ENCODE data around the gene ELMOD3.
"Not testable (repeated sequence)": the region's sequence is repeated elsewhere in the genome, so short reads cannot be mapped to it uniquely, and the experiment has no call there.

Gene ELMOD3

GRCh38 chr2:85324639-85325465 lies 29.7 kb upstream of the ELMOD3 start:
- Mint-ChIP-seq H3K4me1 (ENCODE audit: low read depth) (peaks cover 67% of the 10 kb centered on the region), H3K27me3 (no peaks in the 10 kb centered on the region), H3K27ac (peak overlapping the region; percentile 100), H3K36me3 (peaks cover 33% of the 10 kb centered on the region), H3K9me3 (ENCODE audit: low read depth) (no peaks in the 10 kb centered on the region), H3K4me3 (peak overlapping the region; percentile 99)

DNA sequence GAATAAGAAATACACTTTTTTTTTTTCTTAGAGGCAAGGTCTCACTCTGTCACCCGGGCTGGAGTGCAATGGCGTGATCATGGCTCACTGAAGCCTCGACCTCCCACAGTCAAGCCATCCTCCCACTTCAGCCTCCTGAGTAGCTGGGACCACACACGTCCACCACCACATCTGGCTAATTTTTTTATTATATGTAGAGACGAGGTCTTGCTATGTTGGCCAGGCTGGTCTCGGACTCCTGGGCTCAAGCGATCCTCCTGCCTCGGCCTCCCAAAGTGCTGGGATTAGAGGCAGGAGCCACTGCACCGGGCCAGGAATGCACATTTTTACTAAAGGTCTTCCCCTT lies 29.1 kb upstream of the ELMOD3 start:
- Mint-ChIP-seq H3K4me3 (peak overlapping the region; percentile 99), H3K27ac (peak overlapping the region; percentile 100), H3K27me3 (no peaks in the 10 kb centered on the region), H3K4me1 (ENCODE audit: low read depth) (peaks cover 61% of the 10 kb centered on the region), H3K9me3 (ENCODE audit: low read depth) (no peaks in the 10 kb centered on the region), H3K36me3 (peaks cover 30% of the 10 kb centered on the region)

DNA sequence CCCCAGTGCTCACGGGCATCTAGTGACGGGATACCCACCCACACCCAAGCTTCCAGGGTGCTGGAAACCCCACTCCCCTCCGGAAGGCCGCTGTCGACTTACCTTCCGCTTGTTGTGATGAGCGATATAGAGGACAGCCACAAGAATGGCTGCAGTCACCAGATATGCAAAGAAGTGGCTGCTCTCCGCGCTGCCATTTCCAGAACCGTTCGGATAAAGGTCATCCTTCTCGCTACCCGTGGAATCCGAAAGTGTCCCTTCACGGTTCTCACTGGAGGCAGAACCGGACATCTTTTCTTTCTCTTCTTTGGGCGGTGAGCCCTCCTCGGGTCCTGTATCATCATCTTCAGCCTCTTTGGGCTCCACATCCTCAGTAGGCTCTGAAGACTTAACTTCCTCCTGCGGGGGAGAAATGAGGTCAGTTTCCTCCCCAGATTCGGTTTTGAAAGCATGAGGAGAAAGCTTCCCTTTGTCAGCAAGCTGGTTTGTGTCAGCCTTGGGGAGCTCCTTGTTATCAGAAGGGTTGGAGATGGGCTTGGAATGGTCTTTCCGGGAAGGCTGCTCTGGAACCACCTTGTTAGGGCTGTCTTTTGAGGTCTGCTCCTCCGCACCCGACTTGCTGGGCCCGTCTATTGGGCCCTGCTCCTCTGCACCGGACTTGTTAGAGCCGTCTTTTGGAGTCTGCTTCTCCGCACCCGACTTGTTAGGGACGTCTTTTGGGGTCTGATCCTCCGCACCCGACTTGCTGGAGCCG lies 28.0 kb upstream of the ELMOD3 start:
- Mint-ChIP-seq H3K27ac (peak overlapping the region; percentile 100), H3K36me3 (peaks cover 22% of the 10 kb centered on the region), H3K4me3 (peak overlapping the region; percentile 99), H3K27me3 (no peaks in the 10 kb centered on the region), H3K9me3 (ENCODE audit: low read depth) (no peaks in the 10 kb centered on the region), H3K4me1 (ENCODE audit: low read depth) (peaks cover 49% of the 10 kb centered on the region)

DNA sequence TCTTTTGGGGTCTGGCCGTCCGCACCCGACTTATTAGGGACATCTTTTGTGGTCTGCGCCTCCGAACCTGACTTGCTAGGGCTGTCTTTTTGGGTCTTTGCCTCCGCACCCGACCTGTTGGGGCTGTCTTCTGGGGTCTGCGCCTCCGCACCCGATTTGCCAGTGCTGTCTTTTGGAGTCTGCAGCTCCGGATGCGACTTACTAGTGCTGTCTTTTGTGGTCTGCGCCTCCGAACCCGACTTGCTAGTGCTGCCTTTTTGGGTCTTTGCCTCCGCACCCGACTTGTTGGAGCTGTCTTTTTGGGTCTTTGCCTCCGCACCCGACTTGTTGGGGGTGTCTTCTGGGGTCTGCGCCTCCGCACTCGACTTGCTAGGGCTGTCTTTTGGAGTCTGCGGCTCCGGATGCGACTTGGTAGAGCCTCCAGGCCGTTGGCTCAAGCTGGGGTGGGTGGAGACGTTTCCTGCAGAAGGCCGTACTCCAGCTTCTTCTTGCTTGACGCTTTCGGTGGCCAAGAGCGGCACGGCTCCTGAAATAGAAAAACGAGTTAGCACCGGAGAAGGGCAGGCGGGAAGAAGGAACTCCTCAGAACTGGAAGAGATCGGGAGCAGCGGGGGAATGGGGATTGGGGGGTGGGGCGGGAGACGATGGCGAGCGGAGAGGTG lies 27.3 kb upstream of the ELMOD3 start:
- Mint-ChIP-seq H3K27me3 (no peaks in the 10 kb centered on the region), H3K9me3 (ENCODE audit: low read depth) (no peaks in the 10 kb centered on the region), H3K4me1 (ENCODE audit: low read depth) (peaks cover 42% of the 10 kb centered on the region), H3K4me3 (peak overlapping the region; percentile 99), H3K36me3 (peaks cover 22% of the 10 kb centered on the region), H3K27ac (peak overlapping the region; percentile 100)

DNA sequence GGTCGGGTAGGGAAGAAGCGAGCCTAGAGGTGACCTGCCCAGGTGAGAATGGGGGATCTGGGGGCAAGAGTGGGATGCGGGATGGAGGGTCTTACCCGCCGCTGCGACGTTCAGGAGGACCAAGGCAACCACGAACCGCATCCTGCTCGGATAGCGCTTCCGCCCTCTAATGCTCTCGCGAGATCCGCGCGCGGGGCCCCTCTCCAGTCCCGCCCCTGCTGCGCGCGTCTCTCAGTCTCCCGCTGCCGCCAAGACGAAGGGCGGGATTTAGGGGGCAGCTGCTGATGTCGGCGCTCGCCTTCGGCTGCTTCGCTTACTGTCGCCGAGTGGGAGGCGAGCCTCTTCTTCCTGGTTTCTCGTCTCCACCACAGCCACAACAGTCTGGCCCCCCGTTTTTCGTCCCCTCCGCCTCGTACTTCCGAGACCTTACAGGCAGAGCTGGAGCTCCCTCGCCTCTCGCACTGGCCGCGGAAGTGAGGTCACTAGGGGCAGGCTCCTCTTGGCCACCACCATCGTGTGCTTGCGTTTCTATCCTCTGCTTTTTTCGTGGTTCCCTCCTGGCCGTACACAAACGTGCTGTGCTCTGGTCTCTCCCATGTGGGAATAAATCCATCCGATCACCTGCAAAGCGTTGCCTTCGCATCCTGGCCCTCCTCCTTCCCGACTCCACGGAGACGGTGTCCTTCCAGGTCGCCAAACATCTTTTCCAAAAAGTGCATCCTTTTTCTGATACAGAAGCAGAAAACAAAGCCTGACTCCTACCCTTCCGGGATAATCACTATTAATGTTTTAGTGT lies 26.5 kb upstream of the ELMOD3 start, which contains the start of gene TGOLN2:
TSS of gene TGOLN2 (minus strand) at position 168 of the 796 bp plus-strand sequence. CDS start at position 141, 27 bp downstream.
- no peaks in the 10 kb centered on the region for H3K9me3 Mint-ChIP-seq (ENCODE audit: low read depth)
- H3K27me3 Mint-ChIP-seq: no peaks in the 10 kb centered on the region
- peak within 1 kb of the TSS; percentile 100 for H3K27ac Mint-ChIP-seq
- peak within 1 kb of the TSS; percentile 99 for H3K4me3 Mint-ChIP-seq
- peaks cover 35% of the 10 kb centered on the region for H3K4me1 Mint-ChIP-seq (ENCODE audit: low read depth)
- peaks cover 22% of the 10 kb centered on the region for H3K36me3 Mint-ChIP-seq

GRCh38 chr2:85329181-85329651 lies 25.4 kb upstream of the ELMOD3 start:
- Mint-ChIP-seq H3K27ac (peak overlapping the region; percentile 41), H3K4me3 (peak overlapping the region; percentile 56)

DNA sequence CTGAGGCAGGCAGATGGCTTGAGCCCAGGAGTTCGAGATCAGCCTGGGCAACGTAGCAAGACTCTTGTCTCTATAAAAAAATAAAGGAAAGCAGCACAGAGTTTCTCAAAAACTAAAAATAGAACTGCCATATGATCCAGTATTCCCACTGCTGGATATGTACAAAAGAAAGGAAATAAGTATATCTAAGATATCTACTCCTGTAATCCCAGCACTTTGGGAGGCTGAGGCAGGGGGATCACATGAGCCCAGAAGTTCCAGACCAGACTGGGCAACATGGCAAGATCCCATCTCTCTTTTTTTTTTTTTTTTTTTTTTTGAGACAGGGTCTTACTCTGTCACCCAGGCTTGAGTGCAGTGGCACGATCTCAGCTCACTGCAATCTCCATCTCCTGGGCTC lies 24.9 kb upstream of the ELMOD3 start:
- peaks cover 18% of the 10 kb centered on the region for H3K4me1 Mint-ChIP-seq (ENCODE audit: low read depth)
- H3K27ac Mint-ChIP-seq: peak overlapping the region; percentile 41
- peaks cover 18% of the 10 kb centered on the region for H3K36me3 Mint-ChIP-seq
- not testable (repeated sequence) for H3K27me3 Mint-ChIP-seq; H3K9me3 Mint-ChIP-seq (ENCODE audit: low read depth)
- peak overlapping the region; percentile 56 for H3K4me3 Mint-ChIP-seq

More at GRCh38 chr2:85329181-85329651, 25.4 kb upstream of the ELMOD3 start:
- peaks cover 18% of the 10 kb centered on the region for H3K36me3 Mint-ChIP-seq
- H3K4me1 Mint-ChIP-seq (ENCODE audit: low read depth): peaks cover 23% of the 10 kb centered on the region
- H3K27me3 Mint-ChIP-seq: no peaks in the 10 kb centered on the region
- H3K9me3 Mint-ChIP-seq (ENCODE audit: low read depth): no peaks in the 10 kb centered on the region

DNA sequence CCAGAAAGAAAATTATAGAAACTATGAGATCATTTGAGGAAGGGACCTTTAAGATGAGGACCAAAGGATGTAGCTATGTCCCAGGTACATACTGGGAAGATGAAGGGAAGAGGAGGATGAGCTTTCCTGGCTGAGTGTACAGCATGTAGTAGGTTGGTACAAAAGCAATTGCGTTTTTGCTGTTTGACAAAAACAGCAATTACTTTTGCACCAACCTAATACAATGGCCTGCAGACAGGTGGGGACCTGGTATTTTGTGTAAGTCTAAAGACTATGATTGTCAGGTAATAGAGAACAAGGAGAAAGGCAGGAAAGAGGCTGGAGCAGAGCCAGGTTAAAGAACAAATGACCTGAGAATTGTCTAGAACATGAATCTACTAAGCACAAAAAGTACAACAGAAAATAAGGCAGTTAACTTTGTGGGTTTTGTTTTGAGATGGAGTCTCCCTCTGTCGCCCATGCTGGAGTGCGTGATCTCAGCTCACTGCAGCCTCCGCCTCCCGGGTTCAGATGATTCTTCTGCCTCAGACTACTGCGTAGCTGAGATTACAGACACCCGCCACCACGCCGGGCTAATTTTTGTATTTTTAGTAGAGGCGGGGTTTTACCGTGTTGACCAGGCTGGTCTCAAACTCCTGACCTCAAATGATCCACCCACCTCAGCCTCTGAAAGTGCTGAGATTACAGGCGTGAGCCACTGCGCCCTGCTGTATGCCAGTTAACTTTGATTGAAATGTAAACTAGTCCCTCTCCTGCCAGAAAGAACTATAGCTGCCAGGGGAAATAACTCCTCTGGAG lies 23.5 kb upstream of the ELMOD3 start:
- H3K36me3 Mint-ChIP-seq: peaks cover 8% of the 10 kb centered on the region
- no peak overlapping the region for H3K4me3 Mint-ChIP-seq
- H3K27me3 Mint-ChIP-seq: no peaks in the 10 kb centered on the region
- peaks cover 10% of the 10 kb centered on the region for H3K4me1 Mint-ChIP-seq (ENCODE audit: low read depth)
- H3K9me3 Mint-ChIP-seq (ENCODE audit: low read depth): no peaks in the 10 kb centered on the region
- no peak overlapping the region for H3K27ac Mint-ChIP-seq

- not testable (repeated sequence) for H3K4me1 Mint-ChIP-seq (ENCODE audit: low read depth); H3K27me3 Mint-ChIP-seq; H3K27ac Mint-ChIP-seq; H3K9me3 Mint-ChIP-seq (ENCODE audit: low read depth); H3K36me3 Mint-ChIP-seq; H3K4me3 Mint-ChIP-seq
Observed at GRCh38 chr2:85333877-85334276, 20.7 kb upstream of the ELMOD3 start.

DNA sequence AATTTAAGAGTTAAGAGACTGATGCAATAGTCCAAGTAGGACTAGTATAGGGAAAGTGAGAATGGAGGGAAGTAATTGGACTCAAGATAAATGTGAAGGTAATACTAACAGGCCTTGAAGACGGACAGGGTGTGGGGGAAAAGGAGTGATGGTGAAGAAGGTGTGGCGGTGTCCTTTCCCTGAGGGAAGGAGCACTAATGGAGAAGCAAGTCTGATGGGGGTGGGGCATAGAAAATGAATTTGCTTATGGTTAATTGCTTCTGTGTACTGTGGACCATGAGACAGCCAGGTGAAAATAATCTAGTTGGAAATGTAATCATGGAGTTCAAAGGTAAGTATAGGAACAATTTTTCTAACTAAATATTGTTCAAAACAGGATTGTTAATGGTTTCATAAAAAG lies 19.6 kb upstream of the ELMOD3 start:
- Mint-ChIP-seq H3K4me1 (ENCODE audit: low read depth) (no peaks in the 10 kb centered on the region), H3K27me3 (no peaks in the 10 kb centered on the region), H3K36me3 (no peaks in the 10 kb centered on the region), H3K9me3 (ENCODE audit: low read depth) (no peaks in the 10 kb centered on the region), H3K4me3 (no peak overlapping the region), H3K27ac (no peak overlapping the region)

DNA sequence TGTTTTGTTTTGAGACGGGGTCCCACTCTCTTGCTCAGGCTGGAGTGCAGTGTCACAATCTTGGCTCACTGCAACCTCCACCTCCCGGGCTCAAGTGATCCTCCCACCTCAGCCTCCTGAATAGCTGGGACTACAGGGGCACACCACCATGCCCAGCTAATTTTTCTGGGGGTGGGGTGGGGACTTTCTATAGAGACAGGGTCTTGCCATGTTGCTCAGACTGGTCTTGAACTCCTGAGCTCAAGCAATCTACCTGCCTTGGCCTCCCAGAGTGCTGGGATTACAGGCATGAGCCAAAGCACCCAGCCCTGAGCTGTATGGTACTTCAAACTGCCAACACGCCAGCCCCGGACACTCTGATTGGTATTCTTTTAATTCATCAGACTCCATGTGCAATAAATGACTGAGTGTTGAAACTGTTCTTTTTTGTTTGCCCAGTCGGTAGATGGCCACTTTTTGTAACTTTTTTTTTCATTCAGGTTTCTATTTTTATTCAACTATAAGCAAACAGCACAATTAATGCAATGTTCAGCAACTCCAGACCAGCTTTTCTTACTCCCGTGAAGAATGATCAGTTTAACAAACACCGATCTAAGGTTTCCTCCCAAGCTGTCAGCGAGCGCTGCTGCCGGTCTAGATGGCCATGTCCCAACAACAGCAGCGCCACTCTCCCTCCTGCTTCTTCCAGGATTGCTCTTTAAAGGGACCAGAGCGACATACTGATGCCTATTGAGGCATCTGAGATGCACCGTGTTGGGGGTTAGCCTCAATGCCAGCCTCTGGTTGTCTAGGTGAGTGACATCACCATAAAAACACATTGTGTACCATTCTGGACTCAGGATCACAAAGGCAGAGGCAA lies 14.3 kb upstream of the ELMOD3 start:
- Mint-ChIP-seq H3K27me3 (no peaks in the 10 kb centered on the region), H3K4me3 (no peak overlapping the region), H3K4me1 (ENCODE audit: low read depth) (no peaks in the 10 kb centered on the region), H3K36me3 (peaks cover 11% of the 10 kb centered on the region), H3K27ac (no peak overlapping the region), H3K9me3 (ENCODE audit: low read depth) (no peaks in the 10 kb centered on the region)

DNA sequence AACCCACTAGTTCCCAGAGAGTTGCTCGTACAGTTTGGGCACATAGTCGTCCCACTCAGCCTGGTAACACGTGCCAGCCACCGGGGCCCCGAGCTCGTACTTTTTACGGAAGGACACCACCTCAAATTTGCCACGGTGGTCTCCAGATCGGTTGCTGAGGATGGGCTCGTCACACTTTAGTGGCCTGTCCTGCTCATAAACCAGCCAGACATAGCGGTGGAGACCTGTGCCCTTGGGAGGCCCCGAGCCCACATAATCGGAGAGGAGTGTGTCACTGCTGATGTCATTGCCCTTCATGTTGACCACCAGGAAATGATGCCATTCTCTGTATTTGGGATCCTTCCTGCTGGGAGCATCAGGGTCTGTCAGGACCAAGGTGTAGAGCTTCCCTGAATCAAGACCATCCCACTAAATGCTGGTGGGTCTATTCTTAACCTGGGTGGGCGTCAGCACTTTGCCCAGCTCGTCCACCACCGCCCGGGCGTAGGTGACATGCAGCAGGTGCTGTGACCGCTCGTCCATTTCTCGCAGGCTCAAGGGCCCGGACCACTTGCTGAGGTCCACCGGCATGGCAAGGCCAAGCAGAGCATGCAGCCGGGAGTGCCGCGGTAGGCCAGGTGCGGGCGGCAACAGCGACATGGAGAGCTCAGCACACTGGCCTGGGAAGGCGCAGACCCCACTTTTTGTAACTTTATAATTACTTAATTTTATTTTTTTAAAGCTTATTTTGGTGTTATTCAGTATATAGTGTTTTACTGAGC lies 13.1 kb upstream of the ELMOD3 start:
- Mint-ChIP-seq H3K36me3 (peaks cover 11% of the 10 kb centered on the region), H3K4me3 (no peak overlapping the region), H3K4me1 (ENCODE audit: low read depth) (no peaks in the 10 kb centered on the region), H3K27ac (no peak overlapping the region), H3K9me3 (ENCODE audit: low read depth) (no peaks in the 10 kb centered on the region), H3K27me3 (no peaks in the 10 kb centered on the region)
